Measurements from ENCODE around the gene GPR150. TPM values are rescaled to one million over a fixed set of nuclear protein-coding genes. Genes with fewer than 3 reads are reported as not detected.
"Not testable (repeated sequence)": the region's sequence is repeated elsewhere in the genome, so short reads cannot be mapped to it uniquely, and the experiment has no call there.

Gene GPR150
- total and polyA plus RNA-seq, 10 of the 15 experiments (the other 5 are each of a cell fraction or from before 2014, with no cell fraction given): 0.08 to 1.1 (median 0.37) TPM; not detected in 1

GRCh38 chr5:95631991-95632675, 12.2 kb downstream of the GPR150 start (continued):
- TF ChIP-seq YY1 (IDR thresholded peaks at IDR 0.05; ENCODE audit: low read depth, low read length): 0 out of 2 replicates have a peak, but pooled peaks have one; percentile 40
- TF ChIP-seq HCFC1 (IDR thresholded peaks at IDR 0.05; ENCODE audit: low read length): peak; percentile 35; the same call in 1 of the 2 replicates
- TF ChIP-seq SP1 (IDR thresholded peaks at IDR 0.05; ENCODE audit: low read depth, low read length): no peak
- TF ChIP-seq, protein P1, sequence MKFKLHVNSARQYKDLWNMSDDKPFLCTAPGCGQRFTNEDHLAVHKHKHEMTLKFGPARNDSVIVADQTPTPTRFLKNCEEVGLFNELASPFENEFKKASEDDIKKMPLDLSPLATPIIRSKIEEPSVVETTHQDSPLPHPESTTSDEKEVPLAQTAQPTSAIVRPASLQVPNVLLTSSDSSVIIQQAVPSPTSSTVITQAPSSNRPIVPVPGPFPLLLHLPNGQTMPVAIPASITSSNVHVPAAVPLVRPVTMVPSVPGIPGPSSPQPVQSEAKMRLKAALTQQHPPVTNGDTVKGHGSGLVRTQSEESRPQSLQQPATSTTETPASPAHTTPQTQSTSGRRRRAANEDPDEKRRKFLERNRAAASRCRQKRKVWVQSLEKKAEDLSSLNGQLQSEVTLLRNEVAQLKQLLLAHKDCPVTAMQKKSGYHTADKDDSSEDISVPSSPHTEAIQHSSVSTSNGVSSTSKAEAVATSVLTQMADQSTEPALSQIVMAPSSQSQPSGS (IDR thresholded peaks at IDR 0.05; ENCODE audit: low read length): no peak
- TF ChIP-seq ZNF622 (IDR thresholded peaks at IDR 0.05): no peak
- TF ChIP-seq EED (IDR thresholded peaks at IDR 0.05; ENCODE audit: low read depth): no peak
- peak; percentile 57; the same call in 1 of the 2 replicates for TF ChIP-seq CREB1 (IDR thresholded peaks at IDR 0.05; ENCODE audit: low read depth)
- TF ChIP-seq EZH2 (IDR thresholded peaks at IDR 0.05; ENCODE audit: borderline replicate concordance, control insufficient read depth, low read depth, low read length): no peak
- TF ChIP-seq, protein P2, sequence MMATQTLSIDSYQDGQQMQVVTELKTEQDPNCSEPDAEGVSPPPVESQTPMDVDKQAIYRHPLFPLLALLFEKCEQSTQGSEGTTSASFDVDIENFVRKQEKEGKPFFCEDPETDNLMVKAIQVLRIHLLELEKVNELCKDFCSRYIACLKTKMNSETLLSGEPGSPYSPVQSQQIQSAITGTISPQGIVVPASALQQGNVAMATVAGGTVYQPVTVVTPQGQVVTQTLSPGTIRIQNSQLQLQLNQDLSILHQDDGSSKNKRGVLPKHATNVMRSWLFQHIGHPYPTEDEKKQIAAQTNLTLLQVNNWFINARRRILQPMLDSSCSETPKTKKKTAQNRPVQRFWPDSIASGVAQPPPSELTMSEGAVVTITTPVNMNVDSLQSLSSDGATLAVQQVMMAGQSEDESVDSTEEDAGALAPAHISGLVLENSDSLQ (IDR thresholded peaks at IDR 0.05): peak; percentile 67; the same call in 1 of the 2 replicates
- no peak for TF ChIP-seq HDAC2 (IDR thresholded peaks at IDR 0.05)
- TF ChIP-seq, protein P3, sequence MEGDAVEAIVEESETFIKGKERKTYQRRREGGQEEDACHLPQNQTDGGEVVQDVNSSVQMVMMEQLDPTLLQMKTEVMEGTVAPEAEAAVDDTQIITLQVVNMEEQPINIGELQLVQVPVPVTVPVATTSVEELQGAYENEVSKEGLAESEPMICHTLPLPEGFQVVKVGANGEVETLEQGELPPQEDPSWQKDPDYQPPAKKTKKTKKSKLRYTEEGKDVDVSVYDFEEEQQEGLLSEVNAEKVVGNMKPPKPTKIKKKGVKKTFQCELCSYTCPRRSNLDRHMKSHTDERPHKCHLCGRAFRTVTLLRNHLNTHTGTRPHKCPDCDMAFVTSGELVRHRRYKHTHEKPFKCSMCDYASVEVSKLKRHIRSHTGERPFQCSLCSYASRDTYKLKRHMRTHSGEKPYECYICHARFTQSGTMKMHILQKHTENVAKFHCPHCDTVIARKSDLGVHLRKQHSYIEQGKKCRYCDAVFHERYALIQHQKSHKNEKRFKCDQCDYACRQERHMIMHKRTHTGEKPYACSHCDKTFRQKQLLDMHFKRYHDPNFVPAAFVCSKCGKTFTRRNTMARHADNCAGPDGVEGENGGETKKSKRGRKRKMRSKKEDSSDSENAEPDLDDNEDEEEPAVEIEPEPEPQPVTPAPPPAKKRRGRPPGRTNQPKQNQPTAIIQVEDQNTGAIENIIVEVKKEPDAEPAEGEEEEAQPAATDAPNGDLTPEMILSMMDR (IDR thresholded peaks at IDR 0.05 in 2 of 3, conservative IDR thresholded peaks at IDR 0.05 in 1 of 3; ENCODE audit: control insufficient read depth in 2 of 3, extremely low read depth in 1 of 3, insufficient read depth in 1 of 3, low read depth in 3 of 3, low read length in 3 of 3): no peak
- no peak for TF ChIP-seq POU2F2 (IDR thresholded peaks at IDR 0.05; ENCODE audit: borderline replicate concordance, low read depth, low read length)
- TF ChIP-seq POLR2A (IDR thresholded peaks at IDR 0.05; ENCODE audit: low read depth, low read length): peak; percentile 61
- no peak for TF ChIP-seq SMAD5 (IDR thresholded peaks at IDR 0.05; ENCODE audit: low read depth)
- no peak for TF ChIP-seq CREM (IDR thresholded peaks at IDR 0.05; ENCODE audit: low read depth)

DNA sequence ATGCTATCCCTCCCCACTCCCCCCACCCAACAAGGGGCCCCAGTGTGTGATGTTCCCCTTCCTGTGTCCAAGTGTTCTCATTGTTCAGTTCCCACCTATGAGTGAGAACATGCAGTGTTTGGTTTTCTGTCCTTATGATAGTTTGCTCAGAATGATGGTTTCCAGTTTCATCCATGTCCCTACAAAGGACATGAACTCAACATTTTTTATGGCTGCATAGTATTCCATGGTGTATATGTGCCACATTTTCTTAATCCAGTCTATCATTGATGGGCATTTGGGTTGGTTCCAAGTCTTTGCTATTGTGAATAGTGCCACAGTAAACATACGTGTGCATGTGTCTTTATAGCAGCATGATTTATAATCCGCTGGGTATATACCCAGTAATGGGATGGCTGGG, 13.1 kb downstream of the GPR150 start:
- H3K27me3 ChIP-seq (replicated peaks in 1 of 2; ENCODE audit: control insufficient read depth in 2 of 2, insufficient read depth in 2 of 2, low read length in 1 of 2); H3K79me2 ChIP-seq (ENCODE audit: control insufficient read depth, insufficient read depth, low read length); CTCF ChIA-PET; BruUV-seq (replicated peaks); H3K9ac ChIP-seq (ENCODE audit: control insufficient read depth, insufficient read depth, low read length); H3K4me1 ChIP-seq (ENCODE audit: control insufficient read depth, insufficient read depth, low read length); H3K4me3 ChIP-seq; POLR2A ChIA-PET; in situ Hi-C loops (cut with MboI); H3K4me2 ChIP-seq (ENCODE audit: control insufficient read depth, insufficient read depth); FAIRE-seq; H2AFZ ChIP-seq (ENCODE audit: control insufficient read depth, low read depth, low read length); ATAC-seq; H3K36me3 ChIP-seq (ENCODE audit: control insufficient read depth in 2 of 2, insufficient read depth in 2 of 2, low read length in 1 of 2); H4K20me1 ChIP-seq (ENCODE audit: control insufficient read depth, insufficient read depth); RAD21 ChIA-PET (ENCODE audit: unreplicated experiment); H3K27ac ChIP-seq (ENCODE audit: control insufficient read depth, insufficient read depth); intact Hi-C loops (cut with micrococcal nuclease; ENCODE audit: unreplicated experiment); H3K9me3 ChIP-seq (replicated peaks; ENCODE audit: control insufficient read depth, insufficient read depth, low read length); SMC1A ChIA-PET (ENCODE audit: uncharacterized antibody, unreplicated experiment); DNase-seq (ENCODE audit: low read depth, low spot score): not testable (repeated sequence)
- WGBS (ENCODE audit: insufficient coverage, insufficient replicate concordance, low lambda C conversion rate, missing lambda C conversion rate): 100% methylated on average over 1 of the region's 2 CpGs

Data from GM12878 (cell line).